Measurements from ENCODE around the gene WIZ. TPM values are rescaled to one million over a fixed set of nuclear protein-coding genes. Genes with fewer than 3 reads are reported as not detected.

WIZ gene
- total and polyA plus RNA-seq, 4 donors: 8.7 to 72.6 (median 40.9) TPM

GRCh38 chr19:15371786-15372380, 77.9 kb downstream of the WIZ start:
- no peak overlapping the region for H3K27ac ChIP-seq (ENCODE audit: low read depth, low read length)
- H3K9me3 ChIP-seq (ENCODE audit: control insufficient read depth, insufficient read depth, low read length): no peaks in the 10 kb centered on the region
- peaks cover 20% of the 10 kb centered on the region for H3K4me1 ChIP-seq (ENCODE audit: control insufficient read depth, insufficient read depth, low read length)
- H3K36me3 ChIP-seq (ENCODE audit: control insufficient read depth, insufficient read depth, low read length): peaks cover 83% of the 10 kb centered on the region
- no peaks in the 10 kb centered on the region for H3K27me3 ChIP-seq (ENCODE audit: control insufficient read depth, insufficient read depth, low read length)
- H3K4me3 ChIP-seq (ENCODE audit: low read depth, low read length): no peak overlapping the region
- WGBS (ENCODE audit: insufficient coverage): 90% methylated on average over 17 of the region's 17 CpGs
- DNase-seq (ENCODE audit: low read depth in 4 of 6, low spot score in 6 of 6): no peak

DNA sequence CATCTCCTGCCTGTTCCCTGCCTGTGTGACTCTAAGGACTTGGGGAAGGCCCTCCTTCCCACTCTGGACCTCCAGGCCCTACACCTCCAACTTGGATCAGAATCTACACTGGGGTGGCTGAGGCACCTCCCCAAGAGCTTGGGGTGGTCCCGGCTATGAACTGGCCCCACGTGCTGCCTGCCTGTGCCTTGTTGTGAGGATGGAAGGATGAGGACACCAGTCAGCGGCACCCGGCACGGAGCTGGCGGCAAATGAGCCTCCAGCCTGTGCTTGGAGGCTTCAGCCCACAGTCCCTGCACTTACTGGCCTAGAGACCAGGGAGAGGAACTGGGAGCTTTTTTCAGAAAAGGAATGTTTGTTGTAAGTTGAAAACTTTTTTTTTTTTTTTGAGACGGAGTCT, 78.6 kb downstream of the WIZ start:
- H3K27me3 ChIP-seq (ENCODE audit: control insufficient read depth, insufficient read depth, low read length): no peaks in the 10 kb centered on the region
- 91% methylated on average over 5 of the region's 7 CpGs for WGBS (ENCODE audit: insufficient coverage)
- no peak overlapping the region for H3K27ac ChIP-seq (ENCODE audit: low read depth, low read length)
- peaks cover 89% of the 10 kb centered on the region for H3K36me3 ChIP-seq (ENCODE audit: control insufficient read depth, insufficient read depth, low read length)
- no peaks in the 10 kb centered on the region for H3K9me3 ChIP-seq (ENCODE audit: control insufficient read depth, insufficient read depth, low read length)
- peaks cover 17% of the 10 kb centered on the region for H3K4me1 ChIP-seq (ENCODE audit: control insufficient read depth, insufficient read depth, low read length)
- DNase-seq (ENCODE audit: low read depth in 4 of 6, low spot score in 6 of 6): no peak
- H3K4me3 ChIP-seq (ENCODE audit: low read depth, low read length): no peak overlapping the region

Small RNAs within 50 kb of the gene (small RNA-seq; reads per million reads assigned to genes)
- gene MIR1470 (ENCODE audit: low replicate concordance): not detected

Other genes starting within 250 kb of the WIZ start
- 10 to 100 TPM; 34.9 to 38.2 TPM for gene NOTCH3, start 249.0 kb downstream of the WIZ start, total RNA-seq
- gene NOTCH3, start 249.0 kb downstream of the WIZ start, polyA plus RNA-seq (ENCODE audit: insufficient read length in 2 of 2): 10 to 100 TPM; 74.7 to 76.3 TPM
- under 1 TPM; 0.30 to 0.50 TPM for gene EPHX3, start 217.5 kb downstream of the WIZ start, total RNA-seq
- gene EPHX3, start 217.5 kb downstream of the WIZ start, polyA plus RNA-seq (ENCODE audit: insufficient read length in 2 of 2): 1 to 10 TPM; 1.3 to 2.0 TPM
- 10 to 100 TPM; 16.3 to 22.5 TPM for gene BRD4, start 117.4 kb downstream of the WIZ start, total RNA-seq
- 10 to 100 TPM; 57.8 to 59.0 TPM for gene BRD4, start 117.4 kb downstream of the WIZ start, polyA plus RNA-seq (ENCODE audit: insufficient read length in 2 of 2)
- gene AKAP8, start 70.2 kb downstream of the WIZ start, total RNA-seq: 10 to 100 TPM; 10.1 to 19.6 TPM
- gene AKAP8, start 70.2 kb downstream of the WIZ start, polyA plus RNA-seq (ENCODE audit: insufficient read length in 2 of 2): 10 to 100 TPM; 23.1 to 29.1 TPM
- 100 to 1,000 TPM in 1 of 2 donors, 10 to 100 TPM in 1; 50.2 to 121 TPM for gene AKAP8L, start 31.0 kb downstream of the WIZ start, total RNA-seq
- 100 to 1,000 TPM; 114 to 151 TPM for gene AKAP8L, start 31.0 kb downstream of the WIZ start, polyA plus RNA-seq (ENCODE audit: insufficient read length in 2 of 2)
- gene RASAL3, start 14.6 kb upstream of the WIZ start, total RNA-seq: 1 to 10 TPM; 1.9 TPM
- 1 to 10 TPM; 3.6 to 4.2 TPM for gene RASAL3, start 14.6 kb upstream of the WIZ start, polyA plus RNA-seq (ENCODE audit: insufficient read length in 2 of 2)
- gene PGLYRP2, start 29.5 kb upstream of the WIZ start, total RNA-seq: not detected
- not detected for gene PGLYRP2, start 29.5 kb upstream of the WIZ start, polyA plus RNA-seq (ENCODE audit: insufficient read length in 2 of 2)
- gene CYP4F22, start 58.6 kb upstream of the WIZ start, total RNA-seq: not detected
- gene CYP4F22, start 58.6 kb upstream of the WIZ start, polyA plus RNA-seq (ENCODE audit: insufficient read length in 2 of 2): under 1 TPM in 1 of 2 donors, not detected in 1; 0.06 TPM
- not detected for gene CYP4F8, start 165.3 kb upstream of the WIZ start, total RNA-seq
- under 1 TPM; 0.08 to 0.09 TPM for gene CYP4F8, start 165.3 kb upstream of the WIZ start, polyA plus RNA-seq (ENCODE audit: insufficient read length in 2 of 2)
- 1 to 10 TPM in 1 of 2 donors, under 1 TPM in 1; 0.33 to 1.6 TPM for gene CYP4F3, start 190.9 kb upstream of the WIZ start, total RNA-seq
- gene CYP4F3, start 190.9 kb upstream of the WIZ start, polyA plus RNA-seq (ENCODE audit: insufficient read length in 2 of 2): under 1 TPM; 0.14 to 0.40 TPM
- gene CYP4F12, start 223.1 kb upstream of the WIZ start, total RNA-seq: 1 to 10 TPM; 2.2 to 6.8 TPM
- 1 to 10 TPM; 5.2 to 7.6 TPM for gene CYP4F12, start 223.1 kb upstream of the WIZ start, polyA plus RNA-seq (ENCODE audit: insufficient read length in 2 of 2)

Data from spinal cord (tissue), 10 donors.